SKM-1 (cell line): ENCODE results near the gene ARVCF.

Experiments used
- DNase-seq: peaks from one replicate; lab custom pipeline; 2025; ENCODE audit not compliant: unreplicated experiment; lab: John Stamatoyannopoulos, UW

Gene ARVCF

GRCh38 chr22:19974268-19974861 lies 42.3 kb downstream of the ARVCF start:
- DNase-seq, result no peak

GRCh38 chr22:19973551-19974267 lies 42.9 kb downstream of the ARVCF start:
- DNase-seq, result no peak

DNA sequence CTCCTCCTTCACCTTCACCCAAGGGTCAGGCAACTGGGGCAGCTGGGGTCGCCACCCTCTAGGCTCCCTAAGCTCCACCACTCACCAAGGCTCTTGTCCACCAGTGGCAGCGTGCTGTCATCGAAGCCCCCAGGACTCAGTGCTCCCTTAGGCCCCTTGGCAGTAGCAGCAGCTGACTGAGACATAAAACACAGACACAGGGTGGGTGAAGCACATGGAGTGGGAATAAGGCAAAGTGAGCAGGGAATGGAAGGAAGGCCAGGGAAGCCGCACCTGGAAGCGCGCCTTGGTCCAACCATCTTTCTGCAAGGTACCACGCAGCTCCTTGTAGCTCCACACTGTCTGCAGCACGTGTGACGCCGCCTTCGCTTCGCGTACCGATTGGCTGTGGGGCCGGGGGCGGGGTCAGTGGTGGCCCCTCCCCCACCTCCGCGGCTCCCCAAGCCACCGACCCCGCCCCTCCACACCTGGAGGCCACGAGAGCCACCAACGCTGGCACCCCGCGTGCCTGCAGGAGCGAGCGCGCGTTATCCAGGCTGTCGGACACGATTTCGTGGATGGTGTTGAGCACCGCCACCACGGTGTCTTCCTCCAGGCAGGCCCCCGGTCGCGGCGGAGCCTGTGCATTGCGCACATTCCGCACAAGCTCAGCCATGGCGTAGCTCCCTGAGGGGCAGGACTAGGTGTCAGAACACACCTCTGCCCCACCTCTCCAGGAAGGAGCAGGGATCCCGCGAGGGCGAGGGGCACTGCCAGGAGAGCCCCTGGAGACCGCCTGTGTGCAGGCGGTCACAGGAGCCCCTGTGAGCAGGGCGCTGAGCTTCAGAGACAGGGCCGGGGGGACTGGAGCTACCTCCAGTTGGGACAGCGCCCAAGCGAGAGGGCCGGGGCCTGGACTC lies 43.7 kb downstream of the ARVCF start:
- no peak for DNase-seq

- no peak for DNase-seq
These were observed 44.4 kb downstream of the ARVCF start for GRCh38 chr22:19972251-19972650.

DNA sequence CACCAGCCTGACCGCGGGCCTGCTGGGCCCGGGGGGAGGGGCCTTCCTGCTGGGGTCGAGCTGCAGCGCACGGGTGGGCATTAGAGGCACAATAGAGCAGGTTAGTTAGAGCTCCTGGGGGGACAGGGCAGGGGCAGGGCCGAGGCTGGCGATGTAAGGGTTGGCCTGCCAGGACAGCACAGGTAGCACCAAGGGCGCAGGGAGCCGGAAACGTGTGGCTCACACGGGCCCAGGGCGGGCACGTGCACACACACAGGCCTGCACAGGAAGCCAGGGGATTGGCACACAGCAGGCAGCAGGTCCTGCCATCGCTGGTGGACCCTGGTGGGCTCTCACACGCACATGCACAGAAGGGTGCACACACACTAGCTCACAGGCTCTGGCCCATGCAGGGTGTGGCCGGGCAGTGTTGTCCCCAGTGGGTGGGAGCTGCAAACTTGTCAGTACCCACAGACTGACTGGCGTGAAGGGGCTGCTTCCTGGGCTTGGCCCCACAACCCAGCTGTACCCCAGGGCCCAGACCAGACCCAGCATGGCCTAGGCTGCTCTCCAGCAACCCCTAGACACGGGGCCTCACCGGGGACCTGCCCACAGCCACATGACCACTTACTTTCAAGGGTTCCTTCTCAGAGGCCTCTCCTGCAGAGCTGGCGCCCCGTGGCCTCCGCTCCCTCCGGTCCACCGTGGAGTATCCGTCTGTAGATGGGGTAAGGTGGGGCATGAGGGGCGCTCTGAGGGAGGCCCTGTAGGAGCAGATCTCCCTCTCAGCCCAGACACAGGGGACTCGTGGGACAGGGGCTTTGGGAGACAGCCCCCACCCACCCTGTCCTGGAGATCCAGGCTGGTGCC lies 45.1 kb downstream of the ARVCF start:
- no peak for DNase-seq

DNA sequence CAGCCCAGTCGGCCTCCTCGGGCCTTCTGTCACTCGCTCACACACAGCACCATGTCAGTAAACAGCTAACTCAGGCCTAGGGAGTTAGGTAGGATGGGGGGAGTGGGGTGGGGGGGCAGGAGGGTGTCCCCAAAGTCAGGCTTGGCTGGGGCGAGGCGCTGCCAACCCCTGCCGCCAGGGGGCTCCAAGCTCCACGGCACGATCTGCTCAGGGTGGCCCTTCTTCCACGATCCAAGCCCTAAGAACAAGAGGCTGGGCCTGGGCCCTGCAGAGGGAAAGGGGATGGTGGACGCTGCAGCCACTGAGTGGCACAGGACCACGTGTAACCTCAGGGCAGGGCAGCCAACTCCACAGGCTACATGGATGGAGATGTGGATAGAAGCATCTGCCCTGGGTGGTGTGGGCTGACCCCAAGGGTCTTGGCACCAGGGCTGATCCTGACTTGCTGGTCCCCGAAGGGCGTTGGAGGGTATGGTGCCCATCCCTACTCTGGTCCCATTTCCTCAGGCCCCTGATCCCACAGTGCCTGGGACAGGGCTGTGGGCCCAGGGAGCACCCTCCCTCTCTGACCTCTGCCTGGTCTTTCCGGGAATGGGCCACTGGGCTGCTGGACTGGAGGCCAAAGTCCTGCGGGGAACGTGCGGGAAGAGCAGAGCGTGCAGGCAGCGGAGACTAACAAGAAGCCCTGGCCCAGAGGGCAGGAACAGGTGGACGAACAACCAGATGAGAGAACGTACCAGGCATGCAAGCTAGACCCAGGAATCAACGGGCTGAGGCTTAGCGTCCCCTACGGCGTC lies 45.9 kb downstream of the ARVCF start:
- no peak for DNase-seq

- no peak for DNase-seq
These were observed 46.6 kb downstream of the ARVCF start for GRCh38 chr22:19970031-19970478.

GRCh38 chr22:19969141-19969928 lies 47.3 kb downstream of the ARVCF start:
- no peak for DNase-seq

- no peak for DNase-seq
These were observed 48.2 kb downstream of the ARVCF start for GRCh38 chr22:19968450-19968891.

GRCh38 chr22:19967850-19968449 lies 48.7 kb downstream of the ARVCF start:
- no peak for DNase-seq

DNA sequence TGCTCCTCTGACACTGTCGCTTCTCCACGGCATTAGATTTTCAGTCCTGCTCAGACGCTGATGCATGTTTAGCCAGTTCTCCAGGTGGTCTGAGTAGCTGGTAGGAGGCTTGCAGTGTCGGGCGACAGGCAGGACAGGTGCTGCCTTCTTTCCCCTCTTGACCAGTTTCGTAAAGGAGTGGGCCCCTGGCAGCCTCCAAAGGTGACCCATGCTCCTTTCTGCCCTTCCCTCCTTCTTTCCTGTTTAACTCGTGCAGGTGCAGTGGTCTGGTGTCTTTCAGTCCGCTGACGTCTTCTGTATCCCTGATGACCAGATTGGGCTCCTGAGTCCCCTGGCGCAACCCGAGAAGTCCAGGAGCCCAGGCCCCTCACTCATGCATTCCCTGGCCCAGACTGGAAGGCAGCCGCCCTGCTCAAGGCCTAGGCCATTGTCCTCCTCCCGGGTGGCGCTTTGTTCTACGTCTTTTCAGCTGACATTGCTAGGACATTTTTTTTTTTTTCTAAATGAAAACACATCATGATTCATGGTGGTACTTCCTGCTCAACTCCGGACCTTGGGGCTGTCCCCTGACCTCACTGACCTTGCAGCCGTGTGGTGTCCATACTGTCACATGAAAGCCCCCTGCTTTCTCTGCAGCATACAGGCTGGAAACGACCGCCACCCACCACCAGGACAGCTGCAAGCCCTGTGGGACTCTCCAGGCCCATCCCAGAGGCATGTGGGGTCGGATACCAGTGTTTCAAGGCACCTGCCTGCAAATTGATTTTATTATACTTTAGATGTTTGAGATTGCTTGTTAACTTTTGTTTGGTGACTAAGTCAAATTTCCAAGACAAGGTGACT lies 49.5 kb downstream of the ARVCF start:
- no peak for DNase-seq

DNA sequence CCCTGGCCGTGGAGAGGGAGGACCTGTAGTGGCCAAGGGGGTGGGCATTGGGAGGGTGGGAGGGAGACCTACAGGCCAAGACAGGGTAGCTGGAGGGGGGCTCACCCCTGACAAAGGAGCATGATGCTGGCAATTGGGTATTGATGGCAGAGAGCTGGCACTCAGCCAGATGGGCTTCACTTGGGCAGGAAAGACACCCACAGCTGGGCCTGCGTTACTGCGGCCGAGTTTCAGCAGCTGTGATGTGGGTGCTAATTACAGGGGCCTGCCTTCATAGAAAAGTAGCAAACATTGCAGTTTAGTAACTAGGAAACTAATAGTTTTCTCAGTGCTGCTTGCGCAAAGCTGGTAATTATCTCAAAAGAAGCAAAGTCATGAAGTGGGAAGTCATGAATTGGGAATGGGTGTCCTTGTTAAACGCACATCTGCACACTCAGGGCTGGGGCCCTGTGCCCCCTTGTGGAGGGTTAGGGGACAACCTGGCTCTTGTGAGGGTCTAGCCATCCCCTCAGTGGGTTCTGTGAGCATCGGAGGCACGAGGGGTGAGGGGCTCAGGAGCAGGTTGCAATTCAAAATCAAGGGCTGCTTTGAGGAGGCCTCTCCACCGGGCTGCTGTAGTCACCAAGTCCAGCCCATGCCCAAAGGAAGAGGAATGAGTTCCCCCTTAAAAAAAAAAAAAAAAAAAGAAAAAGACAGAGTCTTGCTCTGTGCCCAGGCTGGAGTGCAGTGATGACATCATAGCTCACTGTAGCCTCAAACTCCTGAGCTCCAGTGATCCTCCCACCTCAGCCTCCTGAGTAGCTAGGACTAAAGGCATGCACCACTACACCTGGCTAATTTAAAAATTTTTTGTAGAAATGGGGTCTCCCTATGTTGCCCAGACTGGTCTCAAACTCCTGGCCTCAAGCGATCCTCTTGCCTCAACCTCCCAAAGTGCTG lies 50.6 kb downstream of the ARVCF start:
- no peak for DNase-seq

DNA sequence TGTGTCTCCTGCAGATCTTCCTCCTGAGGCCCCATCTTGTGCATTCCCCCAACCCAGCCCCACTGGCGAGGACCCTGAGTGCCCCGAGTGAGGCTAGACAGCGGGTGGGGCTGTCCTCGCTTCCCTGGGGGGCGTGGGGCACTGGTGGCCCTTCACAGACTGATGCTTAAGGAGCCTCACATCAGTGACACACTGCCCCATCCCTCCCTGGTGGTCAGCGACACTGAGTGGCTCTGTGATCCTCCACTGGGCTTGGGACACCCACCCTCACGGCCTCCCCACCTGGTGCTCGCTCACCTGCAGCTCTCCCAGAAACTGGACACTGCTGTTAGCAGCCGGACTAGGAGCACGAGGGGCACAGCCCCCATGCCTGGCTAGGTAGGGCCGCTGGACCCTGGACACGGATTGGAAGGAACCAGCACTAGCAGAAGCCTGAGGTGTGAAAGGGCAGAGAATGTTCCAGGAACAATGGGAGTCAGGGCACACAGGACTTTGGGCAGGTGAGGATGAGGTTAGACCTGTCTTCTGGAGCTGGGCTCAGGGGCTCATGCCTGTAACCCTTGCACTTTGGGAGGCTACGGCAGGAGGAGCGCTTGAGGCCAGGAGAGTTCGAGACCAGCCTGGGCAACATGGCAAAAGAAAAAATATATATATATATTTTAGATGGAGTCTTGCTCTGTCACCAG lies 51.8 kb downstream of the ARVCF start:
- no peak for DNase-seq

DNA sequence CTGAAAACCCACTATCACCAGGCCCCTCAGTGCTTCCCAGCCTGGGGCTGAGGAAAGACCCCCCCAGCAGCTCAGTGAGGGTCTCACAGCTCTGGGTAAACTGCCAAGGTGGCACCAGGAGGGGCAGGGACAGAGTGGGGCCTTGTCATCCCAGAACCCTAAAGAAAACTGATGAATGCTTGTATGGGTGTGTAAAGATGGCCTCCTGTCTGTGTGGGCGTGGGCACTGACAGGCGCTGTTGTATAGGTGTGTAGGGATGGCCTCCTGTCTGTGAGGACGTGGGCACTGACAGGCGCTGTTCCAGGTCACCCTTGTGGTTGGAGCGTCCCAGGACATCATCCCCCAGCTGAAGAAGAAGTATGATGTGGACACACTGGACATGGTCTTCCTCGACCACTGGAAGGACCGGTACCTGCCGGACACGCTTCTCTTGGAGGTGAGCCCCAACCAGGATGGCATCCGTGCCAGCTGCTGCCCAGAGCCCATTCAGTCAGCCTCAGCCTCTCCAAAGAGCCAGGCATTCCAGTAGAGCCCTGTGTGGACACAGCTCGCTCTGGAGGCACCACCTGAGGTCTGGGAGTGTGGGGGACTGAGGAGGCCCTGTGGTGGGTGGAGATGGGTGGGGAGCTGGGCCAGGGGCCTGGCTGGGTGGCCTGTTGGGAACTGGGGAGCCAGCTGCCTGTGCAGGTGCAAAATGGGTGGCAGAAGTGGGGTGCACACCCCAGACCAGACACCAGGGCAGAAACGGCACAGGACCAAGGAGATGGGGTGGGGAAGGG lies 52.6 kb downstream of the ARVCF start:
- no peak for DNase-seq
